Astrocyte (in vitro differentiated cells and primary cell): Measurements from ENCODE around the gene NPEPL1.

ENCODE experiments used
- CTCF ChIP-seq: IDR thresholded peaks from 2 replicates; pipeline ENCODE4 v1.5.1; 2011; ENCODE audit warnings: low read depth, mild to moderate bottlenecking, inconsistent platforms, low read length, moderate library complexity; ENCODE audit not compliant: insufficient read depth
- EZH2 ChIP-seq: IDR thresholded peaks from 2 replicates; pipeline ENCODE4 v1.6.1; 2012; ENCODE audit warnings: mild to moderate bottlenecking, low read length, inconsistent platforms; ENCODE audit not compliant: insufficient read depth

GRCh38 chr20:58731192-58731591 lies 38.6 kb downstream of the NPEPL1 start:
- TF ChIP-seq EZH2 = no peak
- TF ChIP-seq CTCF = no peak
